22Rv1 (cell line): ENCODE data around the gene PON1.

Experiments used
- CTCF ChIP-seq: fragments of 450-650 bp; IDR thresholded peaks from 2 replicates; pipeline ENCODE4 v1.5.1; 2017; ENCODE audit warnings: mild to moderate bottlenecking
- ZFX ChIP-seq: fragments of 450-650 bp; IDR thresholded peaks from 2 replicates; pipeline ENCODE4 v1.6.1; 2017; ENCODE audit warnings: antibody characterized with exemption, borderline replicate concordance

GRCh38 chr7:95290166-95290830 is 34.0 kb downstream of the PON1 start:
- TF ChIP-seq CTCF (no peak), ZFX (no peak)
